Subcutaneous adipose tissue (tissue), 4 donors: ENCODE results near the gene CEP295NL. TPM values are rescaled to one million over a fixed set of nuclear protein-coding genes. Genes with fewer than 3 reads are reported as not detected.

Experiments used
- total RNA-seq, 4 donors: library from RNA; depleted of rRNA; stranded (reverse); fragments of >200 nt; gene quantifications; one replicate each; pipeline ENCODE4 v1.1.0, GENCODE V29; 2016
- TF ChIP-seq, protein P1 (sequence below): fragments of 450-650 bp; IDR thresholded peaks from one replicate; pipeline ENCODE4 v1.5.1; 2016; ENCODE audit warnings: low read depth, mild to moderate bottlenecking, control low read depth, antibody characterized with exemption, moderate library complexity

CEP295NL gene
- total RNA-seq, 4 donors from 2014 or later: 5.4 to 7.3 (median 6.4) TPM

DNA sequence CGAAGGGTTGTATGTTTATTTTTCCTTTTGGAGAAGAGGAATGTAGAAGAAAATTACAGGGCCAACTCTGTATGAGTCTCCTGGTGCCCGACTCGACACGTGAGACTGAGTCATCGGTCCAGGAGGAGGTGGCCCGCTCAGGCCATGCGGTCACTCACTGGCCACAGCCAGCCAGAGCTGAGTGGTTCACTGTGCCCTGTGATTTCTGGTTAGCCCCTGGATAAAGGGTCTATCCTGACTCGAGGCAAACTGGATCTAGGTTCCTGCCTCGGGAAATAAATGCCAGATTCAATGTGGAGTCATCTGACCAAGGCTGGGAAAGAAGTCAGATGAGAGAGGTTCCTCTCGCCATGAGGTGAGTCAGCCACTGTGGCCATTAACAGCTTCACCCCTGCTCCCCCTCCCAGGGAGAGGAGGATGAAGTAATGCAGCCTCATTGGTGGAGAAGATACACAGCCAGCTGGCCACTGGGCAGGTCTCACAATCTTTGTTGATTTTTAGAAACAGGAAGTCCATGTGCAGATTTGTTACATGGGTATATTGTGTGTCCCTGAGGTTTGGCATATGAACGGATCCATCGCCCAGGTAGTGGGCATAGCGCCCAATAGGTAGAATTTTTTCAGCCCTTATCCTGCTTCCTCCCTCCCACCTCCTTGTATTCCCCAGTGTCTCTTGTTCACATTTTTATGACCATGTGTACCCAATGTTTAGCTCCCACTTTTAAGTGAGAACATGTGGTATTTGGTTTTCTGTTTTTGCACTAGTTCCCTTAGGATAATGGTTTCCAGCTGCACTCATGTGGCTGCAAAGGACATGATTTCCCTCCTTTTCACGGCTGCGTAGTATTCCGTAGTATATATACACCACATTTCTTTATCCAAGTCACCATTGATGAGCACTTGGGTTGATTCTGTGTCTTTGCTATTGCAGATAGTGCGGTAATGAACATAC is 40.7 kb downstream of the CEP295NL start:
- TF ChIP-seq, protein P1, sequence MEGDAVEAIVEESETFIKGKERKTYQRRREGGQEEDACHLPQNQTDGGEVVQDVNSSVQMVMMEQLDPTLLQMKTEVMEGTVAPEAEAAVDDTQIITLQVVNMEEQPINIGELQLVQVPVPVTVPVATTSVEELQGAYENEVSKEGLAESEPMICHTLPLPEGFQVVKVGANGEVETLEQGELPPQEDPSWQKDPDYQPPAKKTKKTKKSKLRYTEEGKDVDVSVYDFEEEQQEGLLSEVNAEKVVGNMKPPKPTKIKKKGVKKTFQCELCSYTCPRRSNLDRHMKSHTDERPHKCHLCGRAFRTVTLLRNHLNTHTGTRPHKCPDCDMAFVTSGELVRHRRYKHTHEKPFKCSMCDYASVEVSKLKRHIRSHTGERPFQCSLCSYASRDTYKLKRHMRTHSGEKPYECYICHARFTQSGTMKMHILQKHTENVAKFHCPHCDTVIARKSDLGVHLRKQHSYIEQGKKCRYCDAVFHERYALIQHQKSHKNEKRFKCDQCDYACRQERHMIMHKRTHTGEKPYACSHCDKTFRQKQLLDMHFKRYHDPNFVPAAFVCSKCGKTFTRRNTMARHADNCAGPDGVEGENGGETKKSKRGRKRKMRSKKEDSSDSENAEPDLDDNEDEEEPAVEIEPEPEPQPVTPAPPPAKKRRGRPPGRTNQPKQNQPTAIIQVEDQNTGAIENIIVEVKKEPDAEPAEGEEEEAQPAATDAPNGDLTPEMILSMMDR: no peak

DNA sequence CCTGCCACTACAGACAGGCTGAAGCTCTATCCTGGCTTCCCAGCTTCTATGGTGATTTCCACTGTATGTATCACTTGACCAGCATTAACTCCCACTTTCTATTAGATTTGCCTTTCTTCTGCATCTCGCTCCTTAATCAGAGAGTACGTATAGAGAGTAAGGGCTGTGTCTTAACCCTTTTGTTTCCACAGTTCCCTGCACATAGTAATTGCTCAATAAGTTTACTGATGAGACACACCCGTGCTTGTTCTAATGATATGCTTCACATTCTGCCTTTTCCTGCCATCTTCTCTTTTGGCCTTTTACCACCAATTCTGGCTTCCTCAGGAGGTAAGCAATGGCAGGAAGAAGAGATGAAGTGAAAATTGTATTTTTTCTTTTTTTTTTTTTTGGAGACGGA is 41.8 kb downstream of the CEP295NL start:
- TF ChIP-seq, protein P1: no peak

DNA sequence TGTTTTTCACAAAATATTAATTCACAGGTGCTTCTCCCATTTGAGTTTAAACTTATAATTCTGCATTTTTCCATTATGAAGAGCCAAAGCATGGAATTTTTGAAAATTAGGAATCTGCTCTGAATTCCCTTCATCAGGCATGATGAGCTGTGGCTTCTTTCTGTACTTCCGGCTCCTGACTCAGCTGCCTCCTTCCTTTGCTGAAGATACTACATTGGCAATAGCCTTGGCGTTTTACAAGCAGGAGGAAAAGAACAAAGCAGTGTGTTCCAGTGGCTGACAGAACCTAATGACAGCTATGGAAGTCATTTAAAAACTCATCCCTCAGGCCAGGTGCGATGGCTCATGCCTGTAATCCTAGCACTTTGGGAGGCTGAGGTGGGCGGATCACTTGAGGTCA is 44.0 kb downstream of the CEP295NL start:
- TF ChIP-seq, protein P1: no peak

DNA sequence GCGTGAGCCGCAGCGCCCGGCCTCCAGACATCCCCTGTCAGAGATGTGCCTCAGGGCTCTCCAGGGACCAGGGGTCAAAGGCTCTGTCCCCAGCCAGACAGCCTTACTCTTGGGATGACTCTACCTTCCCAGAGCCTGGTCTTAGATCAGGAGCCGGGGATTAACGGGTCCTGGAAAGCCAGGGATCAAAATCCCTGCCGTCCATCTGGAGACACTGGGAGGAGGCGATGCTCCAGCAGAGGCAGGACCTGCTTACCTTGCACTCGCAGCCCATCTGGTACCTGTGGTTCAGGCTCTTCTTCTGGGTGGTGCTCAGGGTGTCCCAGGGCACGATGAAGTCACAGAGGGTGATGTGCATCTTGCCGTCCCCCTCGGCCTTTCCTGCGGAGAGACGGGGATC is 45.7 kb downstream of the CEP295NL start:
- TF ChIP-seq, protein P1: no peak

DNA sequence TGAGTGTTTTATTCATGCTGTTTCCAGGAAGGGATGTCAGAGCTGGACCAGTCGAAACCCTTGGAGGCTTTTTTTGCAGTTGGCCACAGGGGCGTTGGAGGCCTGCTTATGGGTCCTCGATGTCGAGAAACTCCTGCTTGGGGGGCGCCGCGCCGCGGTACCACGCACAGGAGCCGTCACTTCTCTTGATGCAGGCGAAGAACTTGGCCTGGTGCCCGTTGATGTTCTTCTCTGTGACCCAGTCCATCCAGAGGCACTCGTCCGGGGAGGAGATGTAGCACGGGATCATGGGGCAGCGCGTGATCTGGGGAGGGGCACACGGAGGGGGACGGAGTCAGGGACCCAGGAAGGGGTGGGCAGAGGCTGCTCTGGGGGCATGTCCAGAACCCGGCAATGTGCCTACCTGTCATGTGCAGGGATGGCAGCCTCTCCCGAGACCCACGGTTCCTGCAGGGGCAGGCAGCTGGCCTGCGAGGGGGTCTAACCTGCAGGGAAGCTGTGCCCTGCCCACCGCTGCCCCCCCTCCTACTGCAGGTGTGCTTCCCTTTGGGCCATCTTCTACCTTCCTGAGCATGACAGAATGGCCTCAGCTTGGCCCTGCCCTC is 47.3 kb downstream of the CEP295NL start:
- TF ChIP-seq, protein P1: no peak

DNA sequence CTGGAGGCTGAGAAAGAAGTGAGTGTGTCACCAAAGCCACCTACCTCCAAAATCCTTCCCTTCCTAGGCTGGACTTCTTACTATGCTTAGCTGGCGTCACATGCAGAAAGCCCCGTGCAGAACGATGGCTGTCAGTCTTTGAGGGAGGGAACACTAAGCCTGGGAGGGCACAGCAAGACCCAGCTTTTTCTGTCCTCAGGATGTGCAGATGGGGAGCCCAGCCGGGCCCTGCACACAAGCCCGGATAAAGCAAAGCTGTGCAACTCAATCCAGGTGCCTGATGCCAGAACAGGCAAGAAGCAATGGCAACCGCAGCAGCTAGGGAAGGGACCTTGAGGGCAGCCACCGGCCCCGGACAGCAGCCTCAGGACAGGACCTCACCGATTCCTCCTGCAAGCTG is 48.5 kb downstream of the CEP295NL start:
- TF ChIP-seq, protein P1: no peak

DNA sequence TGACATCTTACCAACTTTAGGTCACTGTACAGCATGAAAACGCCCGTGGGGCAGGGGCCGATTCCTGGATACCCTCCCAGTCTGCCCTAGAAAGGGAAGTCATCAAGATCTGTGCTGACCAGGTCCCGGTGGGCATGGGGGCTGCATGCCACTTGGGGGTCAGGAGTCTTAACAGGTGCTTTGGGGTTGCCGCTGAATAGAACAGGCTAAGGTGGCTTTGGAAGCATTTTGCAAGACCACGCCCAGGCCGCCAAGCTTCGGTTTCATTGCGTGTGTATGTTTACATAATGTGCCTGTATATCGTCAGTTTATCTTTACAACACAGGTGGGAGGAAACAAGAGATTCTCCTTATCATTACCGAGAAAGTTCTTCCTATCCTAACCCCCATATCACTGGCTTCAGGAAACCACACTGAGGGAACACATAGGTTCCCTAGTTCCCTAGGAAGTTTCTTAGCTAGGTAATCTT is 49.0 kb downstream of the CEP295NL start:
- TF ChIP-seq, protein P1: no peak
